Measurements from ENCODE around the gene UST. TPM values are rescaled to one million over a fixed set of nuclear protein-coding genes. Genes with fewer than 3 reads are reported as not detected.

Gene UST
- total and polyA plus RNA-seq, 2 of the 8 experiments (the other 6 are each of a cell fraction or from before 2014, with no cell fraction given): 13.5 to 34.5 TPM

GRCh38 chr6:148837941-148838340 is 91.1 kb downstream of the UST start (continued):
- TF ChIP-seq, protein P1, sequence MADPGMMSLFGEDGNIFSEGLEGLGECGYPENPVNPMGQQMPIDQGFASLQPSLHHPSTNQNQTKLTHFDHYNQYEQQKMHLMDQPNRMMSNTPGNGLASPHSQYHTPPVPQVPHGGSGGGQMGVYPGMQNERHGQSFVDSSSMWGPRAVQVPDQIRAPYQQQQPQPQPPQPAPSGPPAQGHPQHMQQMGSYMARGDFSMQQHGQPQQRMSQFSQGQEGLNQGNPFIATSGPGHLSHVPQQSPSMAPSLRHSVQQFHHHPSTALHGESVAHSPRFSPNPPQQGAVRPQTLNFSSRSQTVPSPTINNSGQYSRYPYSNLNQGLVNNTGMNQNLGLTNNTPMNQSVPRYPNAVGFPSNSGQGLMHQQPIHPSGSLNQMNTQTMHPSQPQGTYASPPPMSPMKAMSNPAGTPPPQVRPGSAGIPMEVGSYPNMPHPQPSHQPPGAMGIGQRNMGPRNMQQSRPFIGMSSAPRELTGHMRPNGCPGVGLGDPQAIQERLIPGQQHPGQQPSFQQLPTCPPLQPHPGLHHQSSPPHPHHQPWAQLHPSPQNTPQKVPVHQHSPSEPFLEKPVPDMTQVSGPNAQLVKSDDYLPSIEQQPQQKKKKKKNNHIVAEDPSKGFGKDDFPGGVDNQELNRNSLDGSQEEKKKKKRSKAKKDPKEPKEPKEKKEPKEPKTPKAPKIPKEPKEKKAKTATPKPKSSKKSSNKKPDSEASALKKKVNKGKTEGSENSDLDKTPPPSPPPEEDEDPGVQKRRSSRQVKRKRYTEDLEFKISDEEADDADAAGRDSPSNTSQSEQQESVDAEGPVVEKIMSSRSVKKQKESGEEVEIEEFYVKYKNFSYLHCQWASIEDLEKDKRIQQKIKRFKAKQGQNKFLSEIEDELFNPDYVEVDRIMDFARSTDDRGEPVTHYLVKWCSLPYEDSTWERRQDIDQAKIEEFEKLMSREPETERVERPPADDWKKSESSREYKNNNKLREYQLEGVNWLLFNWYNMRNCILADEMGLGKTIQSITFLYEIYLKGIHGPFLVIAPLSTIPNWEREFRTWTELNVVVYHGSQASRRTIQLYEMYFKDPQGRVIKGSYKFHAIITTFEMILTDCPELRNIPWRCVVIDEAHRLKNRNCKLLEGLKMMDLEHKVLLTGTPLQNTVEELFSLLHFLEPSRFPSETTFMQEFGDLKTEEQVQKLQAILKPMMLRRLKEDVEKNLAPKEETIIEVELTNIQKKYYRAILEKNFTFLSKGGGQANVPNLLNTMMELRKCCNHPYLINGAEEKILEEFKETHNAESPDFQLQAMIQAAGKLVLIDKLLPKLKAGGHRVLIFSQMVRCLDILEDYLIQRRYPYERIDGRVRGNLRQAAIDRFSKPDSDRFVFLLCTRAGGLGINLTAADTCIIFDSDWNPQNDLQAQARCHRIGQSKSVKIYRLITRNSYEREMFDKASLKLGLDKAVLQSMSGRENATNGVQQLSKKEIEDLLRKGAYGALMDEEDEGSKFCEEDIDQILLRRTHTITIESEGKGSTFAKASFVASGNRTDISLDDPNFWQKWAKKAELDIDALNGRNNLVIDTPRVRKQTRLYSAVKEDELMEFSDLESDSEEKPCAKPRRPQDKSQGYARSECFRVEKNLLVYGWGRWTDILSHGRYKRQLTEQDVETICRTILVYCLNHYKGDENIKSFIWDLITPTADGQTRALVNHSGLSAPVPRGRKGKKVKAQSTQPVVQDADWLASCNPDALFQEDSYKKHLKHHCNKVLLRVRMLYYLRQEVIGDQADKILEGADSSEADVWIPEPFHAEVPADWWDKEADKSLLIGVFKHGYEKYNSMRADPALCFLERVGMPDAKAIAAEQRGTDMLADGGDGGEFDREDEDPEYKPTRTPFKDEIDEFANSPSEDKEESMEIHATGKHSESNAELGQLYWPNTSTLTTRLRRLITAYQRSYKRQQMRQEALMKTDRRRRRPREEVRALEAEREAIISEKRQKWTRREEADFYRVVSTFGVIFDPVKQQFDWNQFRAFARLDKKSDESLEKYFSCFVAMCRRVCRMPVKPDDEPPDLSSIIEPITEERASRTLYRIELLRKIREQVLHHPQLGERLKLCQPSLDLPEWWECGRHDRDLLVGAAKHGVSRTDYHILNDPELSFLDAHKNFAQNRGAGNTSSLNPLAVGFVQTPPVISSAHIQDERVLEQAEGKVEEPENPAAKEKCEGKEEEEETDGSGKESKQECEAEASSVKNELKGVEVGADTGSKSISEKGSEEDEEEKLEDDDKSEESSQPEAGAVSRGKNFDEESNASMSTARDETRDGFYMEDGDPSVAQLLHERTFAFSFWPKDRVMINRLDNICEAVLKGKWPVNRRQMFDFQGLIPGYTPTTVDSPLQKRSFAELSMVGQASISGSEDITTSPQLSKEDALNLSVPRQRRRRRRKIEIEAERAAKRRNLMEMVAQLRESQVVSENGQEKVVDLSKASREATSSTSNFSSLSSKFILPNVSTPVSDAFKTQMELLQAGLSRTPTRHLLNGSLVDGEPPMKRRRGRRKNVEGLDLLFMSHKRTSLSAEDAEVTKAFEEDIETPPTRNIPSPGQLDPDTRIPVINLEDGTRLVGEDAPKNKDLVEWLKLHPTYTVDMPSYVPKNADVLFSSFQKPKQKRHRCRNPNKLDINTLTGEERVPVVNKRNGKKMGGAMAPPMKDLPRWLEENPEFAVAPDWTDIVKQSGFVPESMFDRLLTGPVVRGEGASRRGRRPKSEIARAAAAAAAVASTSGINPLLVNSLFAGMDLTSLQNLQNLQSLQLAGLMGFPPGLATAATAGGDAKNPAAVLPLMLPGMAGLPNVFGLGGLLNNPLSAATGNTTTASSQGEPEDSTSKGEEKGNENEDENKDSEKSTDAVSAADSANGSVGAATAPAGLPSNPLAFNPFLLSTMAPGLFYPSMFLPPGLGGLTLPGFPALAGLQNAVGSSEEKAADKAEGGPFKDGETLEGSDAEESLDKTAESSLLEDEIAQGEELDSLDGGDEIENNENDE (IDR thresholded peaks at IDR 0.05; ENCODE audit: insufficient replicate concordance, low read length): no peak
- TF ChIP-seq POLR2AphosphoS5 (IDR thresholded peaks at IDR 0.05; ENCODE audit: low read depth, low read length) (no peak), SUZ12 (IDR thresholded peaks at IDR 0.05; ENCODE audit: low read length) (no peak), SRF (IDR thresholded peaks at IDR 0.05; ENCODE audit: low read depth, low read length) (no peak), RBBP5 (IDR thresholded peaks at IDR 0.05; ENCODE audit: borderline replicate concordance, low read depth, low read length) (no peak), CREB1 (IDR thresholded peaks at IDR 0.05) (no peak), SP2 (IDR thresholded peaks at IDR 0.05; ENCODE audit: low read length) (no peak), TAF1 (IDR thresholded peaks at IDR 0.05; ENCODE audit: low read depth, low read length) (no peak)

All from H1 (cell line).